GM10266 (cell line): ENCODE measurements around the gene RTP4.
"Not testable (repeated sequence)": the region's sequence is repeated elsewhere in the genome, so short reads cannot be mapped to it uniquely, and the experiment has no call there.

Source experiments
- DNase-seq: peaks from one replicate; pipeline ENCODE4 v3.0.0; 2012; ENCODE audit errors: extremely low spot score
- TF ChIP-seq, protein P1 (sequence below): IDR thresholded peaks from 2 replicates; pipeline ENCODE4 v1.5.1; 2012; ENCODE audit warnings: mild to moderate bottlenecking, low read depth; ENCODE audit not compliant: control insufficient read depth, insufficient read depth; ENCODE audit errors: missing control alignments

Gene RTP4

DNA sequence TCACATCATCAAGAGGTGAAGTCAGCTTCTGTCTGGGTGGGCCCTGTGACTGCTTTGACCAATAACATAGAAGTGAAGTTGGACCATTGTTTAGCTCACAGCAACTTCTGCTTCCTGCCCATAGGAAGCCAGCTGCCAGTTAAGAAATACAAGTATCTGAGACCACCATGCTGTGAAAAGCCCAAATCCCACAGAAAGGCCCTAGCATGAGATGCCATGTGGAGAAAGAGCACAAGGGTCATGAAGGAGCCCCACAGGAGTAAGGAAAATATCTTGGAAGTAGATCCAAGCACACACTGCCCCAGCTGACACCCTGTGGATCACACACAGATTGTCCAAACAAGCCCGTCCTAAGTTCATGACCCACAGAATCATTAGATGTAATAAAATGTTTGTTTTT lies 28.5 kb downstream of the RTP4 start:
- TF ChIP-seq, protein P1, sequence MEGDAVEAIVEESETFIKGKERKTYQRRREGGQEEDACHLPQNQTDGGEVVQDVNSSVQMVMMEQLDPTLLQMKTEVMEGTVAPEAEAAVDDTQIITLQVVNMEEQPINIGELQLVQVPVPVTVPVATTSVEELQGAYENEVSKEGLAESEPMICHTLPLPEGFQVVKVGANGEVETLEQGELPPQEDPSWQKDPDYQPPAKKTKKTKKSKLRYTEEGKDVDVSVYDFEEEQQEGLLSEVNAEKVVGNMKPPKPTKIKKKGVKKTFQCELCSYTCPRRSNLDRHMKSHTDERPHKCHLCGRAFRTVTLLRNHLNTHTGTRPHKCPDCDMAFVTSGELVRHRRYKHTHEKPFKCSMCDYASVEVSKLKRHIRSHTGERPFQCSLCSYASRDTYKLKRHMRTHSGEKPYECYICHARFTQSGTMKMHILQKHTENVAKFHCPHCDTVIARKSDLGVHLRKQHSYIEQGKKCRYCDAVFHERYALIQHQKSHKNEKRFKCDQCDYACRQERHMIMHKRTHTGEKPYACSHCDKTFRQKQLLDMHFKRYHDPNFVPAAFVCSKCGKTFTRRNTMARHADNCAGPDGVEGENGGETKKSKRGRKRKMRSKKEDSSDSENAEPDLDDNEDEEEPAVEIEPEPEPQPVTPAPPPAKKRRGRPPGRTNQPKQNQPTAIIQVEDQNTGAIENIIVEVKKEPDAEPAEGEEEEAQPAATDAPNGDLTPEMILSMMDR, result no peak

DNA sequence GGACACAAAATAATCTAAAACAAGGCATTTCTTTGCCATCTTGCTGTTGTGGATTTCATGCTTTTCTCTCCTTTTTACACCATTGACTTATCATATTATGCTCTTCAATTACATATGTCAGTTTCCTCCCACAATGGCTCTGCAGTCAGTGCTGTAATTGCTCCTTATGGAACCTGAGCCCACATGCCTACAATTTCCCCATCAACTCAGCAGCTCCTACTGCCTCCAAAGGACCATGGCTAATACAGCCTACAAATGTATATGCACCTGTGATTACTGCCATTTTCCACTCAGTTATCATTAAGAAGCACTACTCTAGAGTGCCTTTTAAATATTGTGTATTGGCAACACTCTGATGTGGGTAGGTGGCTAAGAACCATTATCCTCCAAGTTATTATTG lies 30.8 kb downstream of the RTP4 start:
- TF ChIP-seq, protein P1, result no peak
- DNase-seq, result no peak

More for the DNA sequence above, 28.5 kb downstream of the RTP4 start:
- DNase-seq, result no peak

DNA sequence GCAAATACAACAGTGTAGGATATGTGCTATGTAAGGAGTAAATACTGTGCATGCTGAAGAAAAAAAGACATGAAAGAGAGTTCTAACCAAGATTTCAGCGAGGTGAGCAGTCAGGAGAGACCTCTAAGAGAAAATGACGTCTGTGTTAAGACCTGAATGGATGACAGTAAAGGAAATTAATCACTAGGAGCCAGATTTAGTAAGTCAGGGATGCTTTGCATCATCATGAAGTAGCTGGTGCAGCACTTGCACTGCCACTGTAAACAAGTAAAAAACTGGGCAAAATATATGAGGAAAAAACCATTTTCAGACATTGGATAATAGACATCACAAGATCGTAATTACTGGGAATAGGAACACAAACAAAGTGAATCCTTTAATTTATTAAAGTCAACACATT lies 32.6 kb downstream of the RTP4 start:
- TF ChIP-seq, protein P1, result no peak

DNA sequence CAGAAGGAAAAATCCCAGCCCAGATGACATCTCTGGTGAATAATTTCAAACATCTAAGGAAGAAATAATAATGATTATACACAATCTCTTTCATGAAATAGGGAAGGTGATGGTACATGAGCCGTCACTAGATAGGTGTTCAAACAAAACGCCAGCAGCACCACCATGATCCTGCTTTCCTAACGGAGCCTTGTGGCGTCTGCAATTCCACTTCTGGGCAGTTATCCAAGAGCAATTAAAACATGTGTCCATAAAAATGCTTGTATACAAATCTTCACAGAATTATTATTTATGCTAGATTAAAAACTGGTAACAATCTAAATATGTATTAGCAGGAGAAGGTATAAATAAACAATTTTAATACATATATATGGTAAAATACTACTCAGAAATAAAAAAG lies 33.7 kb downstream of the RTP4 start:
- no peak for DNase-seq
- TF ChIP-seq, protein P1, result no peak

More for the DNA sequence above, 32.6 kb downstream of the RTP4 start:
- no peak for DNase-seq

DNA sequence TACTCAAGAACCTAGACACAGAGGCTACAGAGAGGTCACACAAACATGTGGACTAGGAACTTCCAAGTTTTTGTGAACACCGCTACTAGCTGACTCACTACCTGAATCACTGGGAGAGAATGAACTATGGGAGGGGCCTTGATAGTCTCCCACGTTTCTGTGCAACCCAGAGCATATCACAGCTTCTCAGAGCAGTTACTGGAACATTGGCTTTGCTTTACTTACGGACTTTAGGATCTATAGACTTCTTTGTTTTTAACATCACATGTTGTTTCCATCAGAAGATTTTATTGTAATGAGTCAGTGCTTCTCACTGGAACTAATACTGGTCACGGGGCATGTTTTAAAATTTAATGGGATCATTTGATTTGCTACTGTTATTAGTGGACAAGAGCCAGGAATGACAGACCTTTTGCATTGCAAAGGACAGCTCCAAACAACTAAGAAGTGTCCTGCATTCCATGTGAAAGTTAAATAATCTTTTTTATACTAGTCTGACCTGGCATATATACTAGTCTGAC lies 35.6 kb downstream of the RTP4 start:
- TF ChIP-seq, protein P1, result no peak
- no peak for DNase-seq

DNA sequence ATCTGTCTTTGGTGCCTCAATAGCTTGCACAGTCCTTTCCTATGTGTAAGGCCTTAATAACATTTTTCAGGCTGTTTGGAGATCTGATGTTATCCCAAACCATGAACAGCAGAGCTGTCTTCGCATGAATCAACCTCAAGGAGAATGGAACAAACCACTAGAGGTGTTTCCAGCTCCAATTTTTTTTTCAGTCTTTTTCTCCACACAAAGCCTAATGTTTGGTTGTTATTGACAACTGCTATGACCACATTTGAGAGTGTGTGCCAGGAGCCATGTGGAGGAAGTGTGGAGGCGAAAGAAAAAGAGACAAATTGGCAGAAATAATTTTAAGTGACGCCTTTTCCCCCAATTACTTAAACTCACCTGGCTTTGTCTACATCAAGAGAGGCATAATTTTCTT lies 38.7 kb downstream of the RTP4 start:
- no peak for DNase-seq
- TF ChIP-seq, protein P1, result no peak

DNA sequence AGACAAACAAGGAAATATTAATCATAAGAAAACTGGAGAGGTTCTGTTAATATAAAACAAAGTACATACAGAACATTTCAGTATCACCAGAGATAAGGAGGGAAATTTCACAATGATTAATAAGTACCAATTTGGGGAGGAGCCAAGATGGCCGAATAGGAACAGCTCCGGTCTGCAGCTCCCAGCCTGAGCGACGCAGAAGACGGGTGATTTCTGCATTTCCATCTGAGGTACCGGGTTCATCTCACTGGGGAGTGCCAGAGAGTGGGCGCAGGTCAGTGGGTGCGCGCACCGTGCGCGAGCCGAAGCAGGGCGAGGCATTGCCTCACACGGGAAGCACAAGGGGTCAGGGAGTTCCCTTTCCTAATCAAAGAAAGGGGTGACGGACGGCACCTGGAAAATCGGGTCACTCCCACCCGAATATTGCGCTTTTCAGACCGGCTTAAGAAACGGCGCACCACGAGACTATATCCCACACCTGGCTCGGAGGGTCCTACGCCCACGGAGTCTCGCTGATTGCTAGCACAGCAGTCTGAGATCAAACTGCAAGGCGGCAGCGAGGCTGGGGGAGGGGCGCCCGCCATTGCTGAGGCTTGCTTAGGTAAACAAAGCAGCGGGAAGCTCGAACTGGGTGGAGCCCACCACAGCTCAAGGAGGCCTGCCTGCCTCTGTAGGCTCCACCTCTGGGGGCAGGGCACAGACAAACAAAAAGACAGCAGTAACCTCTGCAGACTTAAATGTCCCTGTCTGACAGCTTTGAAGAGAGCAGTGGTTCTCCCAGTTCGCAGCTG lies 44.0 kb downstream of the RTP4 start:
- not testable (repeated sequence) for DNase-seq
